Astrocyte (in vitro differentiated cells and primary cell): ENCODE results near the gene GK.

Experiments
- CTCF ChIP-seq: IDR thresholded peaks from 2 replicates; pipeline ENCODE4 v1.5.1; 2011; ENCODE audit warnings: low read depth, mild to moderate bottlenecking, inconsistent platforms, low read length, moderate library complexity; ENCODE audit not compliant: insufficient read depth
- EZH2 ChIP-seq: IDR thresholded peaks from 2 replicates; pipeline ENCODE4 v1.6.1; 2012; ENCODE audit warnings: mild to moderate bottlenecking, low read length, inconsistent platforms; ENCODE audit not compliant: insufficient read depth

DNA sequence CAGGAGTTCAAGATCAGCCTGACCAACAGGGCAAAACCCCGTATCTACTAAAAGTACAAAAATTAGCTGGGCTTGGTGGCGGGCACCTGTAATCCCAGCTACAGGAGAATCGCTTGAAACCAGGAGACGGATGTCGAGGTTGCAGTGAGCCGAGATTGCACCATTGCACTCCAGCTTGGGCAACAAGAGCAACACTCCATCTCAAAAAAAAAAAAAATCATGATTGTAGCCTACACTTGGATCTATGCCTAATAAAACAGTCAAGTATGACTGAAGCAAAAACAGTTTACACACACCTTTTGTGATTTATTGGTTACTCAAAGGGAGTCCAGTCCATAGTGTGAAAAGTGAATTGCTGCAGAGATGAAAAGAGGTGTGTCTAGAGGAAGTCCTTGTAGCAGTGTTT lies 41.0 kb upstream of the GK start:
- TF ChIP-seq CTCF: no peak
- TF ChIP-seq EZH2: no peak
